ENCODE data around the gene EIF2AK3.

The EIF2AK3 gene

GRCh38 chr2:88622307-88622706, 5.0 kb downstream of the EIF2AK3 start:
- Histone ChIP-seq H3K9me3 (ENCODE audit: control insufficient read depth in 2 of 2, low read length in 2 of 2) (no peaks in the 10 kb centered on the region), H3K36me3 (ENCODE audit: control insufficient read depth in 2 of 2, insufficient read depth in 2 of 2, low read length in 2 of 2) (peaks cover 0 to 2% of the 10 kb centered on the region in 2 donors), H3K4me3 (ENCODE audit: low read length in 2 of 2) (no peak overlapping the region), H3K27ac (ENCODE audit: low read depth in 2 of 2, low read length in 2 of 2) (no peak overlapping the region), H3K9ac (ENCODE audit: low read depth in 1 of 2, low read length in 2 of 2) (peak overlapping the region in 1 of 2 donors; percentile 27), H3K27me3 (ENCODE audit: control insufficient read depth in 2 of 2, insufficient read depth in 2 of 2, low read length in 2 of 2) (no peaks in the 10 kb centered on the region), H3K4me1 (ENCODE audit: control insufficient read depth in 2 of 2, insufficient read depth in 2 of 2, low read length in 2 of 2) (peaks cover 10 to 14% of the 10 kb centered on the region in 2 donors)

GRCh38 chr2:88621432-88621831, 5.8 kb downstream of the EIF2AK3 start:
- H3K9me3 ChIP-seq (ENCODE audit: control insufficient read depth in 2 of 2, low read length in 2 of 2): no peaks in the 10 kb centered on the region
- H3K27me3 ChIP-seq (ENCODE audit: control insufficient read depth in 2 of 2, insufficient read depth in 2 of 2, low read length in 2 of 2): no peaks in the 10 kb centered on the region
- no peak overlapping the region for H3K4me3 ChIP-seq (ENCODE audit: low read length in 2 of 2)
- peaks cover 10 to 14% of the 10 kb centered on the region in 2 donors for H3K4me1 ChIP-seq (ENCODE audit: control insufficient read depth in 2 of 2, insufficient read depth in 2 of 2, low read length in 2 of 2)
- no peaks in the 10 kb centered on the region for H3K36me3 ChIP-seq (ENCODE audit: control insufficient read depth in 2 of 2, insufficient read depth in 2 of 2, low read length in 2 of 2)
- H3K27ac ChIP-seq (ENCODE audit: low read depth in 2 of 2, low read length in 2 of 2): peak overlapping the region in 1 of 2 donors; percentile 10
- peak overlapping the region in 1 of 2 donors; percentile 42 for H3K9ac ChIP-seq (ENCODE audit: low read depth in 1 of 2, low read length in 2 of 2)

GRCh38 chr2:88620015-88620414, 7.2 kb downstream of the EIF2AK3 start:
- Histone ChIP-seq H3K27ac (ENCODE audit: low read depth in 2 of 2, low read length in 2 of 2) (no peak overlapping the region), H3K36me3 (ENCODE audit: control insufficient read depth in 2 of 2, insufficient read depth in 2 of 2, low read length in 2 of 2) (no peaks in the 10 kb centered on the region), H3K9ac (ENCODE audit: low read depth in 1 of 2, low read length in 2 of 2) (no peak overlapping the region), H3K4me1 (ENCODE audit: control insufficient read depth in 2 of 2, insufficient read depth in 2 of 2, low read length in 2 of 2) (peaks cover 6 to 7% of the 10 kb centered on the region in 2 donors), H3K9me3 (ENCODE audit: control insufficient read depth in 2 of 2, low read length in 2 of 2) (no peaks in the 10 kb centered on the region), H3K27me3 (ENCODE audit: control insufficient read depth in 2 of 2, insufficient read depth in 2 of 2, low read length in 2 of 2) (no peaks in the 10 kb centered on the region), H3K4me3 (ENCODE audit: low read length in 2 of 2) (no peak overlapping the region)

GRCh38 chr2:88615822-88616221, 11.4 kb downstream of the EIF2AK3 start:
- Histone ChIP-seq H3K27ac (ENCODE audit: low read depth in 2 of 2, low read length in 2 of 2) (no peak overlapping the region), H3K27me3 (ENCODE audit: control insufficient read depth in 2 of 2, insufficient read depth in 2 of 2, low read length in 2 of 2) (no peaks in the 10 kb centered on the region), H3K36me3 (ENCODE audit: control insufficient read depth in 2 of 2, insufficient read depth in 2 of 2, low read length in 2 of 2) (peaks cover 2 to 10% of the 10 kb centered on the region in 2 donors), H3K4me1 (ENCODE audit: control insufficient read depth in 2 of 2, insufficient read depth in 2 of 2, low read length in 2 of 2) (peaks cover 0 to 5% of the 10 kb centered on the region in 2 donors), H3K9me3 (ENCODE audit: control insufficient read depth in 2 of 2, low read length in 2 of 2) (no peaks in the 10 kb centered on the region), H3K4me3 (ENCODE audit: low read length in 2 of 2) (no peak overlapping the region), H3K9ac (ENCODE audit: low read depth in 1 of 2, low read length in 2 of 2) (no peak overlapping the region)

DNA sequence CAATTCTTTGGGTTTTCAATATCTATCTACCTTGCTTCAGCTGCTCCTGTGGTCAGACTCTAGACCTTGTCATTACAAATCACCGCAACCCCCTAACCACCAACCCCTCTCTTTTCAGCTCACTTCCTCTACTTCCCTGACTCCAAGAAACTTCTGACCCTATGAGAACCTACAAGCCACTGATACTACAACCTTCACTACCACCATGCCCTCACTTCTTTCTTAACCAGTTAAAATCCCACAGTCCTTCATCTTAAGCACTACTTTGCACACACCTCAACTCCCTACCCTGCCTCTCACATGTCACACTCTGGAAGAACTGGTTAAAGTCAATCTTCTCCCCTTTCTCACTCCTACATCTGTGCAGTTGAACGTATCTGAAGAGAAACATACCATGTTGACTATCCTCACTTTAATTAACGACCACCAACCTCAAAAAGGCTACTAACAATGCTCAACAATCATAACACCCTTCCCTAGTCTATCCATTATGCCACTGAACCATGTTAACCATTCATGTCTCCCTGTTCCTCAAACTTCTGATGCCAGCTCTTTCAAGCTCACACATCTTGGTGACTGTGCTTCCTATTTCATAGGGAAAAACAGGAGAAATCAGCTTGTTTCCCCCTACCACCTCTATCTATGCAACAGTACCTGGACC, 12.6 kb downstream of the EIF2AK3 start:
- Histone ChIP-seq H3K4me3 (ENCODE audit: low read length in 2 of 2) (no peak overlapping the region), H3K9me3 (ENCODE audit: control insufficient read depth in 2 of 2, low read length in 2 of 2) (no peaks in the 10 kb centered on the region), H3K27me3 (ENCODE audit: control insufficient read depth in 2 of 2, insufficient read depth in 2 of 2, low read length in 2 of 2) (no peaks in the 10 kb centered on the region), H3K9ac (ENCODE audit: low read depth in 1 of 2, low read length in 2 of 2) (no peak overlapping the region), H3K36me3 (ENCODE audit: control insufficient read depth in 2 of 2, insufficient read depth in 2 of 2, low read length in 2 of 2) (peaks cover 2 to 10% of the 10 kb centered on the region in 2 donors), H3K27ac (ENCODE audit: low read depth in 2 of 2, low read length in 2 of 2) (peak overlapping the region in 1 of 2 donors; percentile 3), H3K4me1 (ENCODE audit: control insufficient read depth in 2 of 2, insufficient read depth in 2 of 2, low read length in 2 of 2) (peaks cover 0 to 2% of the 10 kb centered on the region in 2 donors)

DNA sequence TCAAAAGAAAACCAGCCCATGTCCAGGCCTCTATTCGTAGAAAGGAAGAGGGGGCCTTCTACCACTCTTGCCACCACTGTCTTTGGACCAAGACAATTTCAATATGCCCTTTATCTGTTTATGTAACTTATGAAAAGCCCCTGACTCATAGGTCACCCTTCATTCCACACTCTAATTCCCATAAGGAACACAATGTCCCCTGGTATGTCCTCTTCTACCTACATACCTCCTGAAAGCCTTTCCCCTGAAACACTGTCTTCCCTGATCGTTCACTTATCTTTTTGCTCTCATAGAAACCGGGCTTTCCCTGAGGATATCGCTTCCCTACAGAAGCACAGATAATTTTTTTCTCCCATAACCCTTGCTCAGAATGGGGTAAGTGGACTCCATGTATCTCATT, 13.3 kb downstream of the EIF2AK3 start:
- no peak overlapping the region for H3K4me3 ChIP-seq (ENCODE audit: low read length in 2 of 2)
- no peaks in the 10 kb centered on the region for H3K9me3 ChIP-seq (ENCODE audit: control insufficient read depth in 2 of 2, low read length in 2 of 2)
- no peaks in the 10 kb centered on the region for H3K27me3 ChIP-seq (ENCODE audit: control insufficient read depth in 2 of 2, insufficient read depth in 2 of 2, low read length in 2 of 2)
- peaks cover 0 to 2% of the 10 kb centered on the region in 2 donors for H3K4me1 ChIP-seq (ENCODE audit: control insufficient read depth in 2 of 2, insufficient read depth in 2 of 2, low read length in 2 of 2)
- H3K27ac ChIP-seq (ENCODE audit: low read depth in 2 of 2, low read length in 2 of 2): peak overlapping the region in 1 of 2 donors; percentile 3
- H3K36me3 ChIP-seq (ENCODE audit: control insufficient read depth in 2 of 2, insufficient read depth in 2 of 2, low read length in 2 of 2): peaks cover 2 to 10% of the 10 kb centered on the region in 2 donors
- H3K9ac ChIP-seq (ENCODE audit: low read depth in 1 of 2, low read length in 2 of 2): no peak overlapping the region

DNA sequence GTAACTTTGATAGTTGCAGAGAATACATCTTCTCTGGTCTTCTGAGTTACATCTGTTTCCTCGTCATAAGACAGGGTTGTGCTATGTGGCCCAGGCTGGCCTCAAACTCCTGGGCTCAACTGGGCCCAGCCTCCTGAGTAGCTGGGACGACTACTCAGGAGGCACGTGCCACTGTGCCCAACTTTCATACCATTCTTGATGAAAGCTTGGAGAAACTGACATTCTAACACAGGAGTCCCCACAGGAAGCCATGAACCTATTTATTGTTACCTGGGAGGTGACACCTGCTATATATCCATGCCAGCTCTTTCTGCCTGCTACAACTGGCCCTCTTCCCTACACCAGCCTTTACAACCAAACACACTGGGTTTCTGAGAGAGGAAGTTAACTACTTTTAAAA, 19.1 kb downstream of the EIF2AK3 start:
- H3K36me3 ChIP-seq (ENCODE audit: control insufficient read depth in 2 of 2, insufficient read depth in 2 of 2, low read length in 2 of 2): peaks cover 2 to 10% of the 10 kb centered on the region in 2 donors
- no peak overlapping the region for H3K4me3 ChIP-seq (ENCODE audit: low read length in 2 of 2)
- no peaks in the 10 kb centered on the region for H3K27me3 ChIP-seq (ENCODE audit: control insufficient read depth in 2 of 2, insufficient read depth in 2 of 2, low read length in 2 of 2)
- H3K9me3 ChIP-seq (ENCODE audit: control insufficient read depth in 2 of 2, low read length in 2 of 2): no peaks in the 10 kb centered on the region
- H3K27ac ChIP-seq (ENCODE audit: low read depth in 2 of 2, low read length in 2 of 2): peak overlapping the region in 1 of 2 donors; percentile 21
- no peak overlapping the region for H3K9ac ChIP-seq (ENCODE audit: low read depth in 1 of 2, low read length in 2 of 2)
- H3K4me1 ChIP-seq (ENCODE audit: control insufficient read depth in 2 of 2, insufficient read depth in 2 of 2, low read length in 2 of 2): no peaks in the 10 kb centered on the region

DNA sequence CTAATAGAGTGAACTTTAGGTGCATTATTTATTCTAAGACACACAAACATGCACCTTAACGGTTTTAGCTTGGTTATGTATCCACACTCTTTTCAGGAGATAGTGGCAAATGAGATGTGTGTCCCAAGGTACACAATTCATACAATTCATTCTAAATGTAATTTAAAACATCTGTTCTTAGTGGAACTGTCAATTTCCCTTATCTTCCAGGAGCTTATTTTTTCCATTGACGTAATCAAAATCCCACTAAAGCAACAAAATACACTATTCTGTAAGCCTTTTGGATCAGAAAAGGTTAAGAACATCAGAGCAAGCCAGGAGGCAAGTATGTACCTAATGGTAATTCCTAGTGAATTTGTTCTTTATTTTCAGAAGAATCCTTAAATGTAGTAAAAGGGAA, 19.8 kb downstream of the EIF2AK3 start:
- H3K27ac ChIP-seq (ENCODE audit: low read depth in 2 of 2, low read length in 2 of 2): peak overlapping the region in 1 of 2 donors; percentile 13
- H3K36me3 ChIP-seq (ENCODE audit: control insufficient read depth in 2 of 2, insufficient read depth in 2 of 2, low read length in 2 of 2): peaks cover 2 to 5% of the 10 kb centered on the region in 2 donors
- no peak overlapping the region for H3K4me3 ChIP-seq (ENCODE audit: low read length in 2 of 2)
- no peaks in the 10 kb centered on the region for H3K9me3 ChIP-seq (ENCODE audit: control insufficient read depth in 2 of 2, low read length in 2 of 2)
- no peak overlapping the region for H3K9ac ChIP-seq (ENCODE audit: low read depth in 1 of 2, low read length in 2 of 2)
- H3K27me3 ChIP-seq (ENCODE audit: control insufficient read depth in 2 of 2, insufficient read depth in 2 of 2, low read length in 2 of 2): no peaks in the 10 kb centered on the region
- no peaks in the 10 kb centered on the region for H3K4me1 ChIP-seq (ENCODE audit: control insufficient read depth in 2 of 2, insufficient read depth in 2 of 2, low read length in 2 of 2)

GRCh38 chr2:88606371-88607030, 20.8 kb downstream of the EIF2AK3 start:
- H3K4me3 ChIP-seq (ENCODE audit: low read length in 2 of 2): no peak overlapping the region

DNA sequence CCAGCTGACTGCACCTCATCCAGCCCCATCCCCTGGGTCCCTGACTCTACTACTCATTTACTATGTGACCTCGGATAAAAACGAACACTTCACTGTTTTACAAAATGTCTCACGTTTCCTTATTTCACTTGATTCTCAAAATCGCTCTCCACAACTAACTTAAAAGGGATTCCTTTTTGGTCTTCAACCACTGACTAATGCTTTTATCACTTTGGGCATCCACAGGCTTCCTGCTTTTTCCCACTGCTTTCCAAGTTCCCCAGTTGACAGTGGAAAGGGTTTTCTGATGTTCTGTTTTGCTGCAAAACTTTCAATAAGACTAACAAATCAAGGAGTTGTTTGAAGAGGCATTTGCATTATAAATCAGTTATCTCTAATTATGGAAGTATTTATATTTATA, 24.1 kb downstream of the EIF2AK3 start:
- Histone ChIP-seq H3K36me3 (ENCODE audit: control insufficient read depth in 2 of 2, insufficient read depth in 2 of 2, low read length in 2 of 2) (no peaks in the 10 kb centered on the region), H3K27ac (ENCODE audit: low read depth in 2 of 2, low read length in 2 of 2) (no peak overlapping the region), H3K4me1 (ENCODE audit: control insufficient read depth in 2 of 2, insufficient read depth in 2 of 2, low read length in 2 of 2) (peaks cover 9 to 11% of the 10 kb centered on the region in 2 donors), H3K9ac (ENCODE audit: low read depth in 1 of 2, low read length in 2 of 2) (no peak overlapping the region), H3K9me3 (ENCODE audit: control insufficient read depth in 2 of 2, low read length in 2 of 2) (no peaks in the 10 kb centered on the region), H3K27me3 (ENCODE audit: control insufficient read depth in 2 of 2, insufficient read depth in 2 of 2, low read length in 2 of 2) (no peaks in the 10 kb centered on the region), H3K4me3 (ENCODE audit: low read length in 2 of 2) (no peak overlapping the region)

More at GRCh38 chr2:88606371-88607030, 20.8 kb downstream of the EIF2AK3 start:
- Histone ChIP-seq H3K9me3 (ENCODE audit: control insufficient read depth in 2 of 2, low read length in 2 of 2) (no peaks in the 10 kb centered on the region), H3K36me3 (ENCODE audit: control insufficient read depth in 2 of 2, insufficient read depth in 2 of 2, low read length in 2 of 2) (no peaks in the 10 kb centered on the region), H3K27ac (ENCODE audit: low read depth in 2 of 2, low read length in 2 of 2) (no peak overlapping the region), H3K27me3 (ENCODE audit: control insufficient read depth in 2 of 2, insufficient read depth in 2 of 2, low read length in 2 of 2) (no peaks in the 10 kb centered on the region), H3K4me1 (ENCODE audit: control insufficient read depth in 2 of 2, insufficient read depth in 2 of 2, low read length in 2 of 2) (no peaks in the 10 kb centered on the region), H3K9ac (ENCODE audit: low read depth in 1 of 2, low read length in 2 of 2) (no peak overlapping the region)
